HG03097 (cell line): ENCODE data around the gene SLC15A2.

Experiments used
- ATAC-seq: cut with Tn5 transposase; IDR thresholded peaks from one replicate; pipeline ENCODE4 v1.9.1; 2021; ENCODE audit not compliant: unreplicated experiment, low FRiP score

SLC15A2 gene

GRCh38 chr3:121979246-121979645 is 85.0 kb downstream of the SLC15A2 start:
- ATAC-seq: no peak

- no peak for ATAC-seq
Measured at GRCh38 chr3:121979734-121980449, 85.7 kb downstream of the SLC15A2 start.

GRCh38 chr3:121980450-121980796 is 86.2 kb downstream of the SLC15A2 start:
- no peak for ATAC-seq

- no peak for ATAC-seq
Measured at GRCh38 chr3:121981473-121981872, 87.3 kb downstream of the SLC15A2 start.

GRCh38 chr3:121985846-121986245 is 91.6 kb downstream of the SLC15A2 start:
- ATAC-seq: no peak

GRCh38 chr3:121988146-121988545 is 93.9 kb downstream of the SLC15A2 start:
- ATAC-seq: no peak

GRCh38 chr3:121989943-121990342 is 95.7 kb downstream of the SLC15A2 start:
- no peak for ATAC-seq

GRCh38 chr3:121992601-121993560 is 98.7 kb downstream of the SLC15A2 start:
- ATAC-seq: no peak
